Measurements from ENCODE around the gene DHRS3.

- no peak for TF ChIP-seq POLR2A (IDR thresholded peaks at IDR 0.05)
- no peak for TF ChIP-seq CTCF (IDR thresholded peaks at IDR 0.05 in 8 of 11, conservative IDR thresholded peaks at IDR 0.05 in 3 of 11)
- TF ChIP-seq POLR2AphosphoS5 (IDR thresholded peaks at IDR 0.05) = no peak
These were observed 29.3 kb downstream of the DHRS3 start for GRCh38 chr1:12588695-12589094.

All from spleen (tissue), 7 donors.